HG03457 (cell line): ENCODE results near the gene REXO1.

ENCODE experiments used
- ATAC-seq: cut with Tn5 transposase; IDR thresholded peaks from one replicate; pipeline ENCODE4 v1.9.1; 2021; ENCODE audit warnings: moderate number of reproducible peaks; ENCODE audit not compliant: unreplicated experiment

REXO1 gene

DNA sequence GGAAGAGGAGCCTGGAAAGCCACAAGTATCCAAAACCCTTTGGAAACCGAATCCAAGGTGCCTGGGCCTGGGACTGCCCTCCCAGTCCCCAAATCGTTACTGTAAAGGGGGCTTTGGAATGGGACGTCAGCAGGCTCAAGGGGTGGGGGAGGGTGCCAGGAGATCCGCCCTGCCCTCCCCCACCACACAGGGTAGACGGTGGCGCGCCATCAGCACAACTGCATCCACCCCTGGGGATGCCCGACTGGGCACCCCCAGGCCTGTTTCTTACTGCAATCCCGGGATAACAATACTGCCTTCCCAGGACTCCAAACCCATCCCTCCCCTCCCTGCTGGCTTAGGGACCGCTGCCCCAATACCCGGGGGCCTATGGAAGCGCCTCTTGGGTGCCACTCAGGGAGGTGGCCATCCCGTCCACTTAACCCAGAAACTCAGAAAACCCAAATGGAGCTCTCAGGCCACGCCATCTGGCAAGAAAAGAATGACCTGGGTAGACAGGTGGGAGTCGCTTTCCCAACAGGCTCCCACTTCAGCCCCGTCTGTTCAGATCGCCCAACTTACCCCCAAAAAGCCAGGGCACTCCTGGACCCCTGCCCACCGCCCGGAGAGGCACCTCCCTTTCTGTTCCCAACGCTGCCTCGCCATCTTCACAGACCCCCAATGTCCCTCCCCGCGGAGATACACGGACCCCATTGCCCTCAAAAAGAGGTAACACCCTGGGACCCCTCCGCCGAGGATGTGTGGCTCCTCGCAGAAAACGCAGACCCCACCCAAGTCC lies 12.7 kb upstream of the REXO1 start:
- no peak for ATAC-seq

DNA sequence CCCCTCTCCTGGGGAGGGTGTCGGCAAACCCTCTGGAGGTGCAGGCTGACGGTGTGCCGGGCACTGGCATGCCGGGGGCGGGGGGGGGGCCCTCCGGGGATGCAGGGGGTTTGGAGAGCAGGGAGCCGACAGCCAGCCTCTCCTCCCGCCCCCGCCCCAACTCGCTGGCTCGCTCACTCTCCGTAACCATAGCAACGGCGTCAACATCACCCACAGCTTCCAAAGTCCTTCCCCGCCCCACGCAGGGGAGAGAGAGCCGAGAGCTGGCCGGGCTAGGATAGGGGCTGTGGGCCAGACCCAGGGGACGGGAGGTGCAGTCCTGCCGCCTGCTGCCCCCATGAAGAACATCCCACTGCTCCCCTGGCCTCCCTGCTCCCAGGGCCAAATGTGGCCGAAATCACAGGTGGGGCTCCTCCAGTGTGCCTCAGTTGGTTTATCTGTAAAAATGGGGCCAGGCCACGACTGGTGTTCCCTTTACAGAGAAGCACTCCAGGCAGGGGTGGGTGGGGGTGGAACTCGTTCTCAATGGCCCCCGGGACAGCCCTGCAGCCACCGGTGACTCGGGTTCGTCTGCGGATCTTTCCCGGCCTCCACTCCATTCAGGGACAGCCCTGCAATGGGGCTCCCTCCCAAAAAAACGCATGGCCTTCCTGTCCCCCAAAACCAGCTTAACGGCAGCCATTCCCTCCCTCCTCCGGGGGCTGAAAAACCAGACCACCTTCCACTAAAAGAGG lies 11.9 kb upstream of the REXO1 start:
- no peak for ATAC-seq

GRCh38 chr19:1859331-1859781 lies 11.1 kb upstream of the REXO1 start:
- no peak for ATAC-seq

DNA sequence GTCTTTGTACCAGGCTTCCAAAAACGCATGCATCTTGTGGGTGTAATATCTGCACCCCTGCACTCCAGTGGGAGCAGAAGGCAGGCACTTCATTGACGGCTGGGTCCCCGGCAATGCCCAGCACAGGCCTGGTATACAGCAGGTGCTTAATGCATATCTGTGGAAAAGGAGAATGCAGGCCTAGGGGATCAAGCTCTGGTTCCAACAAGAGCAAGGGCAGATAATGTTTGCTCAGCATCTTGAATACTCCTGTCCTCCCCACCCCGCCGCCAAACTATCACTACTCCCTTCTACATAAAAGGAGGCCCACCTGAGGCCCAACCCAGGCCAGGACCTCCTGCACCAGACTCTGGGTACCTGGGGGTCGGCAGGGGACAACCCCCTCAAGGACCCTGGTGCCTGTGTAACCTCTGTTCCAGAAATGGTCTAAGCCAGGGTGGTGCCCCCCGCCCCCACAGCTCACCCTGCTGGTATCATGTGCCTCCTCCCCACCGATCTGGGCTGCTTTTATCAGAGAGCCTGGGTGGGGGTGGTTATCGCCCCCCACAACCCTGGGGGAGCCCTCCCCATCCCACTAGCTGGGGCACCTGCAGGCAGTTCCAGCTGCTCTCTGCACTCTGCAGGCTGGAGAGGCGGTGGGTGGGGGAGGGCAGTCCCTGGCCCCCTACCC lies 10.3 kb upstream of the REXO1 start:
- no peak for ATAC-seq

DNA sequence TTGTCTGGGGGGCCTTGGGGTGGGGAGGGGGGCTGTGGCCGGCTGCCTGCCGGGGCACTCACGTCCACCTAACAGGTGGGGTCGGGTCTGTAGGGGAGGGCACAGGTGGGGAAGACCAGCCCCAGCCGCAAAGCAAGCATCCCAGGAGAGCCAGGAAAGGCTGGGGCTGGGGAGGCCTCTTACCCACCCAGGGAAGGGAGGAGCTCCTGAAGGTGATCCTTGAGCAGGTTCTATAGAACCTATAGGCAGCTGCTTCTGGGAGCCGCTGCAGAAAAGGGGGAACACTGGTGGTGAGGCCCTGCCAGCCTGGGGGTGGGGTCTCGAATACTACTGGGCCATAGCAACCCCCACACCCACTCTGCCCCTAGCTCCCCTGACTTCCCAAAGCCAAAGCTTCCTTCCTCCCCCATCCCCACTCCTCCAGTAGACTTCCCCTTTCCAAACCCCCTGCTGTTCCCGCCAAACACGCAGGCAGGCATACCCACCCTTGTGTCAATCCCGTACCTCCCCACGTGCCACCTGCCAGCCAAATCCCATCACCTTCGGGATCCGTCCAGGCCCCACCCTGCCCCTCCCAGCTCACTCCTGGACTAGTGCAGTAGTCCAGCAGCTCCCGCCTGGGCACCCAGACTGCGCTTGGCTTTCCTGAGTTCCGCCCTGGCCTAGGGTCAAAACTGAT lies 9.5 kb upstream of the REXO1 start:
- no peak for ATAC-seq

GRCh38 chr19:1856698-1857603 lies 8.7 kb upstream of the REXO1 start:
- no peak for ATAC-seq

- ATAC-seq, result no peak
Observed at GRCh38 chr19:1856345-1856697, 8.0 kb upstream of the REXO1 start.

DNA sequence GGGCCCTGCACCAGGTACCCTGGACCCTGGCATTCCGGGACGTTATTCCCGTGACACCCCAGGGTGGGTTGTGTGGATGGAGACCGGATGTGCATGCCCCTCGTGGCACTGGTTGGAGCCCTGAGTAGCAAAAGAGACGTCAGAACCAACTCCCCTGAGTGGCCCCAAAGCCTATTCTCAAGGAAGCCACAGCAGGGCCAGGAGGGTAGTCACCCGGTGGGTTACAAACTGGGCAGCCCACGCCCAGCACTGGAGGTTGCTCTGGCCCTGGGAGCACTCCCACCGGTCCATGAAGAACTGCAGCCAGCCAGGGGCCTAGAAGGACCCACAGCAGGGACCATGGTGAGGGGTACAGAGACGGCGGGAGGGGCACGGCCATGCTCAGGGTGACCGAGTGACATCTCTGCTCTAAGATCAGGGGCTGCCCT lies 7.6 kb upstream of the REXO1 start:
- no peak for ATAC-seq

DNA sequence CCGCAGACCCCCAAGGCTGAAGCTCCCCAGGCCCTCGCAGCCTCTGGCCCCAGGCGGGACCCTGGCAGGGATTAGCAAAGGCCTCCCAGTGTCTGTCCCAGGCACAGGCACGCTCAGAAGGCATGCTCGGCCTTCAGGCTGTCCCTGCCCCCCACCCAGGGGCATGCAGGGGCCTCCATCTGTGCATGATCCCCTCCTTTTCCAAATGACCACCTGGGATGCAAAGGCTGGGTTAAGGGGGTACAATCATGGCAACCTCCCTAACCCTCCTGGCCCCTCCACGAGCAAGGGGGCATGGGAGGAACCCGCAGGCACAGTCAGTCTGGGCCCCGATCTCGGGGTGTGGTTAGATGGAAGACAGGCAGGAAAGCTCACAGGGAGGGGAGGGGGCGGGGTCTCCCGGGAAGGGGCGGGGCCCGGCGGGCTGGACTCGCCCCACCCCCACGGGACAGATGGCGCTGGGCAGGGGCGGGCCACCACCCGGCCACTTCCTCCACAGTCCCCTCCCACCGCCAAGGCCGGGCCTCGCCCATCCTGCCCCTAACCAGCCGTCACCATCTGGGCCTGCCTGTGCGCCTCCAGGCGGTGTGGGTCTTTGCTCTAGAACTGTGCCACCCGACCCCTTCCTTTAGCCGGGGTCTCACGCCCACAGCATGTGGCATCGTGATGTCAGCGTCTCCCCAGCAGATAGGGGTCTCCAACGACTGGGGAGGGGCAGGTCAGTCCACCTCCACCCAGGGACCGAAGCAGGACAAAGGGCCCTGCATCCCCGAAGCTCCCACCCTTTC lies 7.0 kb upstream of the REXO1 start:
- peak; percentile 46 for ATAC-seq

DNA sequence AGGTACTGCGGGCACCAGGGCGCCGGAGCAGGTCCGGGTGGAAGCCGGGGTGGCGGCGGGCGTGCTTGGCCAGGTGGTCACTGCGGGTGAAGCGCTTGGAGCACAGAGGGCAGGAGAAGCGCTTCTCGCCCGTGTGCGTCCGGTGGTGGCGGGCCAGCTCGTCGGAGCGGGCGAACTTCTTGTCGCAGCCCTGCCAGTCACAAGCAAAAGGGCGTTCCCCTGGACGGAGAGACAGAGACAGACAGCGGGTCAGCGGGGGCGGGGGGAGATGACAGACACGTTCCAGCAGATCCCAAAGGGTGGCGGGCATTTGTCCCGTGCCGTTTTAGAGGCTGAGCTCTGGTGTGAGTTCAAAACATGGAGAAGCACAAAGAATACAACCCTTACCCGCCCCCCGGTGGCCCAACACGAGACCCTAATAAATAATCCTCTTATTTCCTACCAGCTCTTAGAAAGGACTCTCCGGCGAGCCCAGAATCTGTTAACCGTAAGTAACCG lies 6.3 kb upstream of the REXO1 start:
- no peak for ATAC-seq

- ATAC-seq, result no peak
Observed at GRCh38 chr19:1854039-1854541, 5.8 kb upstream of the REXO1 start.

- ATAC-seq, result no peak
Observed at GRCh38 chr19:1853295-1854038, 5.2 kb upstream of the REXO1 start.

DNA sequence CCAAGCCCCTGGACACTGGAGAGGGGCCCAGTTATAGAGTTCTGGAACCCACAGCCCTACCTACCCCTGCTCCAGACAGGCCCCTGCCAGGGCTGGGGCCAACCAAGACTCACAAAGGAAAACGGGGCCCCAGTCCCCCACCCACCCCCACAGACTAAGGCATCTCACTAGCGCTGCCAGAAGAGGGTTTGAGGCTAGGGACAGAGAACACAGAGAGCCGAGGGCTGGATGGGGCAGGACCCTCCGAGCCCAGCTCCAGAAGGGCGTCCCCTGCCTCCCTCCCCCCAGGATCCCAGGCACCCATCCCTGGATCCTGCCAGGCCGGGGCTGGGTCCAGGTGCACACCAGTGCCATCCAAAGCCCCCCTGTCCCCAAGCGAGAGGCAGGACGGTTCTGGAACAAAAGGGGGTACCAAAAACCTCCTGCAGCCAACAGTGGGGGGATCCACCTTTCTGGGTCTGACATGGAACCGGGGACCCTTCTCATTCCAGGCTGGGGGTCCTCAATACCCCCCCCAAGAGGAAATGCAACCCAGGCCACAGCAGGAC lies 4.4 kb upstream of the REXO1 start:
- ATAC-seq, result no peak

DNA sequence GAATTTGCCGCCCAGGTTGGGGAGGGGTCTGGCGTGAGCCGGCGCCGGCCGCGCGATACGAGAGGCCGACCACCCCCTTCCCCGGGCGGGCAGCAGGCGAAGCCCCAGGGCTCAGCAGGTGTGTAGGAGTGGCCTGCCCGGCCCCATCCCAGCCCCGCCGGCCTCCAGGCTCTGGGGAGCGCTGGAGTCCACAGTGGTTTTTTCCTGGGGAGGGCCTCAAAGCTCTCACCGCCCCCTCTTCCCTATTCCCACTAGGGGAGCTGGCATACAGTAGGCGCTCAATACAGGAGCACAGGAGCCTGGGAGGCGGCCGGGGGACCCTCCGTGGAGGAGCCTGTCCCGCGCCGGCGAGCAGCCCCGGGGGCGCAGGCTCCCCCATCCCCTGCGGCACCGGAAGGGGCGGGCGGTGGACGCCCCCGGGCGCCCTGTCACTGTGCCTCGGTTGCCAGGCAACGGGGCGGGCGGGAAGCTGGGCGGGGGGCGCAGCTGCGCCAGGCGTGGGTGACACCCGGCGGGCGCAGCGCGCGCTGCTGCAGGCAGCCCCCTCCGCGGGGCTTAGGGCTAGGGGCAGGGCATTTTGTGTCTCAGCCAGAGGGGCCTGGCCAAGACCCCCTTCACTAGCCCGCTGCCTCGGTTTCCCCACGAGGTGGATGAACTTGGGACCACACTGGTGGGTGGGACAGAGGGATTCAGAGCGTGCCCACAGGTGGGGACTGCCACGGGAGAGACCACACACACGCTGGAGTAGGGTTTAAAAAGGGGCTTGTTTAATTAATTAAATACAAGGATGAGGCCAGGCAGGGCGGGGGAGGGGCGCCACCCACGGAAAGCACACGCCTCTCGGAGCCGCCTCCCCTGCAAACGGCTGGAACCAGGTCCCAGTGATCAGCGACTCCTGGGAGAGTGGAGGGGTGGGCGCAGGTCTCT lies 3.6 kb upstream of the REXO1 start:
- ATAC-seq, result no peak

DNA sequence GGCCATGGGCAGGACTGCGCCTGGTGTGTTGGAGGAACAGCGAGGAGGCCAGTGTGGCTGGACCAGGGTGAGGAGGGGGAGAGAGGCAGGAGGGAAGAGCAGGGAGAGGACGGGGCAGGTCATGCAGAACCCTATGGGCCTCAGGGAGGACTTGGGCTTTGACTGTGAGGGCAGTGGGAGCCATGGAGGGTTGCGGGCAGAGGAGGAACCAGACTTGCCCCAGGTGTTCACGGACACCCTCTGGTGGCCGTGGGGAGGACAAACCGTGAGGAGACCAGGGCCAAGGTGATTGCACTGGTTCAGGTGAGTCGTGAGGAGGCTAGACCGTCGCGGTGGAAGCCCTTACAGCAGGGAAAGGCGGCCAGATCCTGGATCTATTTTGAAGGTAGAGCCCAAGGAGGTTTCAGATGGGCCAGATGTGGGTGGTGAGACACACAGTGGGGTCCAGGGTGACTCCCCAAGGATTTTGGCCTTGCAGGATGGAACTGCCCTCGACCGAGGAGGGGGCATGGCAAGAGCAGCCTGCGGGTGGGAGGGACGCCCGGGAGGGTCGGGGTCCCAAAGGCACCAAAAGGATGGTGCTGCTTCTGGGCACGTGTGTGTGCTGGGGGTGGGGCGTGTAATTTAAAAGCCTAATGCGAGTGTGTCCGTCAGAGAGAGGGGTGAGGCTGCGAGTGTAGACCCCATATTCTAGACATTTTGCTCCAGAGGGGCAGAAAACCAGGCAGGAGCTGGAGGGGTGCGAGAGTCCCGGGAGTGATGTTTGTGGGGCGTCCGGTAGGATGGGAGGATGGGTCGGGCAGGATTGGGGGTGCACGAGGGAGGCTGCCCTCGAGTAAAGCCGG lies 2.7 kb upstream of the REXO1 start:
- ATAC-seq, result no peak

DNA sequence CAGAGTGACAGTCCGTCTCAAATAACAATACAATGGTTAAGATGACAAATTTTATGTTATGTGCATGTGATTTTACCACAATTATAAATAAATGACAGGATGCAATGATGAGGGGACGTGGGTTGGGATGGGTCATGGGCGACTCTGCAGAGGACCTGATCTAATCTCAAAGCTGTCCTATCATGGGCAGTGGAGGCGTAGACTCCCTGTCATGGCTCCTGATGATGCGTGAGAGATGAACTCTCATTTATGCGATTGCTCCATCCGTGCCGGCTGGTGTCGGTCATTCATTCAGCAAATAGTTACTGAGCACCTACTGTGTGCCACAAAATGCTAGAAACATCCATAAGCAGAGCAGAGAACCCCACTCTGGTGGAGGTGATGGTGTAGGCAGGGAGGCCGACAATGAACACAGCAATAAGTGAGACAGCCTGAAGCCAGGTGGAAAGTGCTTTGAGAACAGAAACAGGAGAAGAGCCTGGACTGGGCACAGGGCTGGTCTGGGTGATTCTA lies 1.7 kb upstream of the REXO1 start:
- no peak for ATAC-seq
